ENCODE measurements around the gene KCNT2.
"Not testable (repeated sequence)": the region's sequence is repeated elsewhere in the genome, so short reads cannot be mapped to it uniquely, and the experiment has no call there.

Gene KCNT2

GRCh38 chr1:196309386-196309785 lies 298.9 kb downstream of the KCNT2 start:
- DNase-seq (ENCODE audit: low spot score): peak; percentile 41

DNA sequence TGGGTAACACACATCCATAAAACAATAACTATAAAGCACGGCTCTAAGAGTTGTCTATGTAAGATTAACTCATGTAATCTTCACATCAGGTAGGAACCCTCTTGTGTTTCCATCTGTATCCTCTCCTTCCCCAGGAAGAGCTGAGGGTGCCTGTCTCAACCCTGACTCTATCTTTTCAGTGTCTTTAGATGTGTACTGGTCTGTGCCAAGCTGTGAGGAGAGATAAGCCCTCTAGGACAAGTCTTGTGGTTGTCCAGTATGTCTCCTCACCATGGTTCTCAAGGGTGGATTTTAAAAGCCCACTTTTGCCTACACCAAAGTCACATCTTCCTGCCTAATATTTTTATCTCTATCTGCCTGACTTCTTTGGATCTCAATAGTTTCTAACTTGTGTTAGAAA lies 300.1 kb downstream of the KCNT2 start:
- DNase-seq (ENCODE audit: low spot score): no peak

DNA sequence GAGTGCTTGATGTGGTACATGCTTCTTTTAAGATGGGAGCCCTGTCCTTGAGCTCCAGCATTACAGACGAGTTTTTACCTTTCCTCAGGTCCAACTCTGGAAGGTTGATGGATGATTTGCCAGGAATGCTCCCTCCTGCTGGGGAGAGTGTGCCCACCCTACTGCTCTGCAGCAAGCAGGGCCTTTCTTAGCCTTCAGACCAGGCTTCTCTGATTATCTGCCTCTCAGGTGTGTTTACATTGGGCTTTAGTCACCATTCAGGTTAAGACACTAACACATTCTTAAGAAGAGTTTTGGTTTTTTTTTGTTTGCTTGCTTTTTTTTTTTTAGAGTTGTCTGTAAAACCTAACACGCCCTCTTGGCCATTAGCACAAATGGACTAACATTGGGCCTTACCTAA lies 301.8 kb downstream of the KCNT2 start:
- DNase-seq (ENCODE audit: low spot score): no peak

- no peak for DNase-seq (ENCODE audit: low spot score)
Observed at GRCh38 chr1:196305216-196305615, 303.0 kb downstream of the KCNT2 start.

DNA sequence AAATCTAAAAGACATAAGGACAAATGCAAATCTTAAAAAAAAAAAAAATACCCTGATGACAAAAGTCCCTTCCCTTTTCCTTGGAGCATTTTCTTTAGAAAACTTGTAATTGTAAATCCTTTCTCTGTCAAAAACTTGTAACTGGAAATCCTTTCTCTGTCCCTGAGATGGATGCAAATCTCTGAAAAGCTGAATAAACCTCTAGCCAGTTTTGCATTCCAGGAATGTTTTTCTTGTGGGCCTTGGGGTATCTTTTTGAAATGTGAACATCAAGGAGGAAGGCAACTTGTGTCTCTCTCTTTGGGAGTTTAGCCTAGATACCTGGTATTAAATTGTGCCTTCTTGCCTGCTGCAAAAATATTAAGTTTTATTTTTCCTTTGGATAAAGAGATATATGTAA lies 305.3 kb downstream of the KCNT2 start:
- no peak for DNase-seq (ENCODE audit: low spot score)

DNA sequence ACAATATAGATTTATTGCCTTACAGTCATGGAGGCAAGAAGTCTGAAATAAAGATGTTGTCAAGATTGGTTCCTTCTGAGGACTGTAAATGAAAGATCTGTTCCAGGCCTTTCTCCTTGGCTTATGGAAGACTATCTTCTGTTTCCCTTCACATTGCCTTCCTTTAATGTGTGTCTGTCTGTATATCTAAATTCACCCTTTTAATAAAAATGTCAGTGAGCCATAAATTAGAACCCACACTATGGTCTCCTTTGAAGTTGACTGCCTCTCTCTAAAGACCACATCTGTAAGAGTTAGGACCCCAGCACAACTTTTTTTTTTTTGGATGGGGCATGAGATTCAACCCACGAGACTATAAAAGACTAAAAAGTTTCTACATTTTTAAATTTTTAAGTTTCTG lies 305.8 kb downstream of the KCNT2 start:
- DNase-seq (ENCODE audit: low spot score): no peak

DNA sequence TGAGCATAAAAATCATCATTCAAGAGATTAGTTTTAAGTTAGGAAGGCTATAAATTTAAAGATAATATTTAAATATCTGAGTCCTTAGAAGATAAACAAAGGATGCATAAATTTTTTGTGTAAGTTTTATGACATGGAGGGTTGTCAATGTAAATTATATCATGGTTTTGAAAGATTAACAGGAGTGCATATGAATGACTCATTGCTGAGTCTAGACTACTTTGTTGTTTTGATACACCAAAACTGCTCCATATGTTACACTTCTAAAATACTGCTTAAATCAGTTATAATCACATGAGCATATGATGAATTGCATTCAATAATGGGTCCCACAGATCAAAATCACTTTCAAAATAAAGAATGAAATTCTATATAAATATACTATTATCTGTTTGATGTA lies 312.5 kb downstream of the KCNT2 start:
- no peak for DNase-seq (ENCODE audit: low spot score)

DNA sequence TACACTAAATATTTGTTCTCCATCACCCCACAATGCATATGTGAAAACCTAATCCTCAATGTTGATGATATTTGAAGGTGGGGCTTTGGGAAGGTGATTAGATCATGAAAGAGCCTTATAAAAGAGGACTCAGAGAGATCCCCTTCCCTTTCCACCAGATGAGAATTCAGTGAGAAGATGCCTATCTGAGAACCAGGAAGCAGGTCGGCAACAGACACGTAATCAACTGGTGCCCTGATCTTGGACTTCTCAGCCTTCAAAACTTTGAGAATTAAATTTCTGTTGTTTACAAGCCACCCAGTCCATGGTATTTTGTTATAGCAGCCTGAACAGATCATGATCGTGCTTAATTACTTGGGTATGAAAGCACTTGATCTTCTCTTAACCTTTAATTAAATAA lies 329.4 kb downstream of the KCNT2 start:
- no peak for DNase-seq (ENCODE audit: low spot score)

- DNase-seq (ENCODE audit: low spot score): no peak
Observed at GRCh38 chr1:196277860-196278259, 330.4 kb downstream of the KCNT2 start.

DNA sequence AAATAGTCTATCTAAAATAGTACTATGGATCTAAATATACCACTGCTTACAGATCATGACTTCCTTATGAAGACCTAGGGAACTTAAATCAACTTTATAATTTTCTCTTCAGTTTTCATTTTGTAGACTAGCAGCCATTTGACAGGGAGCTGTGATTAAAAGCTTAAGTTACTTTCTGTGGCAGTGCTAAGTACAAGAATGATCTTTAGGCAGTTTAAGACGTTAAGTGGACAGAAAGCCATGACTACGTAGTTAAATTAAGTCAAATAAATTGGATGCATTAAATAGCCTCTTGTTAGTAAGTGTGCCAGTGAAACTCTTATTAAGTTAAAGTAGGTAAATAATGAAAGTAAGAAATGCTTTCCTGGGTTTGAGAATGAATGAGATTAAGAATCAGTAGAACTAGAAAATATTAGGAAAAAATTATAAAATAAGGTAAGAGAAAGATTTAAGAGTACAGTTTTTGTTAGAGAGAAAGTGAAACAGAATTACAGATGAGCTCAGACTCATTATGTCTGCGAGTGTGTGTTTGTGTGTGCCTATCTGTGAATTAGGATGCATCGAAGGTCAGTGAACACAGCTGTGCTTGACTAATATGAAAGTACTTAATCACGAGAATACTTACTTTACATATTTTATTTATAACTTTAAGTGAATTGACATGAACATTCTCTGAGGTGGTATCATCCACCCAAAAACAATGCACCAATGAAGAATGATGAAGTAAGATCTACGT lies 336.9 kb downstream of the KCNT2 start:
- DNase-seq (ENCODE audit: low spot score): no peak

- not testable (repeated sequence) for DNase-seq (ENCODE audit: low spot score)
Observed at GRCh38 chr1:196263086-196263485, 345.2 kb downstream of the KCNT2 start.

DNA sequence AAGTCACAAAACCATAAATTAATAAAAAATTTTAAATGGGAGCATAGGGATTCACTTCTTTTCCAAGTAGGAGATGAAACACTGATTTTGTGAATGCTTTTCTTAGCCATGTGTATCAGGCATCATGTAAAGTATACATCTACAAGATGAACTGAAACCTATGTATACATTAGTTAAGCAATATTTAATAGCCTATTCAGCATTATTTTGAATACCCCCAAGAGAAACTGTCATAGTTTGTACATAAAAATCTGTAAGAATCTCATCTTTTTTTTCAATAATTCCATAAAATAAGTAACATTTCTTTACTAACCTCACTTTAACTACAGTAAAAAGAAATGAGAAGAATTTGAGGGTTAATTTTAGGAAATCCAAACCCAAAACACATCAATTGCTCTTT lies 348.0 kb downstream of the KCNT2 start:
- no peak for DNase-seq (ENCODE audit: low spot score)

DNA sequence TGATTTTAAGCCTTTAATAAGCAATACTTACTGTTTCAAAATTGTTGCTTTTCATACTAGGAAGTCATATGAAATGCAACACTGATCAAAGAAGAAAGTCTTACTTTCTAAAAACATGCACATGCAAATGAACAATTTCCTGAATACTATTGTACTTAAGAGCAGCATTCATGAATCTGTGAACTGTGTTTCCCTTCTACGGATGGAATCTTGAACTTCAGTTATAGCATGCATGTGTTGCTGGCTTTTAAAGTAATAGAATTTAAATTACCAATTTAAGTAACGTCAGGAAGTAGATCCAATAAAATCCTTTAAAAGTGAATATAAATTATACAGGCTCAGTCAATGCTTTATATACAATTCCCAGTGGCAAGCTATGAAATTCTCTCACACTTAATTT lies 348.9 kb downstream of the KCNT2 start:
- no peak for DNase-seq (ENCODE audit: low spot score)

DNA sequence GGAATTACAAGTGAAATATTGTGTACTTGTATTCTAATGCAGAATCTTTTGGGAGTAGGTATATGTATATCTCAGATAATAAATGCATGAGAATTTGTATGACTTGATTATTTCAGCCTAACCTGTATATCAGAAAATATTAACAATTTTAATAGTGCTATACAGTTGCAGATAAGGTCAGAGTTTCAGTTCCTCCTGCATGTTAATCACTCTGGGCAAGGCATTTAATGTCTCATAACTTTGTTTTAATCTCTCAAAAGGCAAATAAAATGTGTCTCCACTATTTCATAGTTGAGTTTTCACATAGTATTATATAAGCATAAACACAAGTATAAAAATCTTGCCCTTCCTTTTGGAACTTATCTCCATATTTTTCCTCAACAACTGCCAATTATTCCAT lies 352.5 kb downstream of the KCNT2 start:
- DNase-seq (ENCODE audit: low spot score): no peak

DNA sequence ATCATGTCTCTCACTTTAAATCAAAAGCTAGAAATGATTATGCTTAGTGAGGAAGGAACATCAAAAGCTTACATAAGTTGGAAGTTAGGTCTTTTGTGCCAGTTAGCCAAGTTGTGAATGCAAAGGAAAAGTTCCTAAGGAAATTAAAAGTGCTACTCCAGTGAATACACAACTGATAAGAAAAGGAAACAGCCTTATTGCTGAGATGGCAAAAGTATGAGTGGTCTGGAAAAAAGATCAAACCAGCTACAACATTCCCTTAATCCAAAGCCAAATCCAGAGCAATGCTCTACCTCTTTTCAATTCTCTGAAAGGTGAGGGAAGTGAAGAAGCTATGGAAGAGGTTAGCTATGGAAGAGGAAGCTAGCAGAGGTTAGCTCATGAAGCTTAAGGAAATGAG lies 378.7 kb downstream of the KCNT2 start:
- no peak for DNase-seq (ENCODE audit: low spot score)

DNA sequence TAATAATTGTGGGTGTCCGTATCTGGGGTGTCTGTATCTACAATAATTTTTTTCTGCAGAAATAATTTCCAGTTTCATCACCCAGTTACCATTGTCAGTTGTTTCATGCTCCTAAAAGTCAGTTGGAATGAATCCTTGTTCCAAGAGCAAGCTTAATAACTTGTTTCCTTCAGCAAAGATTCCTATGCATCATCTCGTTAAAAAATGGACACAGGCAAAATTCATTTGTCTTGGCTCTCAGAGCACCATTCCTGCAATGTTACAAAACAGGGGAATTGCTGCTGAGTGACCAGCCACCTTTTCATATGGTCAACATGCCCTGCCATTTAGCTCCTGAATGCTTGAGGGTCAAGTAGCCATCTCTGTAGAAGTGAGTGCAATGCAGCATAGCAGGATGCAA lies 393.4 kb downstream of the KCNT2 start:
- no peak for DNase-seq (ENCODE audit: low spot score)

GRCh38 chr1:196209983-196210382 lies 398.3 kb downstream of the KCNT2 start:
- peak; percentile 13 for DNase-seq (ENCODE audit: low spot score)

- peak; percentile 7 for DNase-seq (ENCODE audit: low spot score)
Observed at GRCh38 chr1:196209265-196209664, 399.0 kb downstream of the KCNT2 start.

GRCh38 chr1:196207612-196208217 lies 400.5 kb downstream of the KCNT2 start:
- DNase-seq (ENCODE audit: low spot score): no peak

DNA sequence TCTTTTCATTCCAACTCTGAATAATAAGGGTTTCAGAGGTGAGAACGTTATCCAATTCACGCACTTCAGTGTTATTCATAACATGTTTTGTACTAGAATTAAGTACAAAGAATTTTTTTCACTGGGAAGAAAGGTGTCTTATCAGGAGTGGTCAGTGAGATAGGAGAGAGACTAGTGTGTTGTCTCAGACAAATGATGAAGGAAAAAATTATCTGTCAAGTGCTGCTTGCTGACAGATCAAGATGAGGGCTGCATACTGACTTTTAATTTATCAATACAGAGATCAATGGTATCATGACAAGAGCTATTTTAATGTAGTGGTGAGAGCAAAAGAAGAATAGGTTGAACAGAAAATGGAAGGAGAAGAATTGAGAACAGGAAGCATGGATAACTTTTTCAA lies 402.4 kb downstream of the KCNT2 start:
- DNase-seq (ENCODE audit: low spot score): no peak

DNA sequence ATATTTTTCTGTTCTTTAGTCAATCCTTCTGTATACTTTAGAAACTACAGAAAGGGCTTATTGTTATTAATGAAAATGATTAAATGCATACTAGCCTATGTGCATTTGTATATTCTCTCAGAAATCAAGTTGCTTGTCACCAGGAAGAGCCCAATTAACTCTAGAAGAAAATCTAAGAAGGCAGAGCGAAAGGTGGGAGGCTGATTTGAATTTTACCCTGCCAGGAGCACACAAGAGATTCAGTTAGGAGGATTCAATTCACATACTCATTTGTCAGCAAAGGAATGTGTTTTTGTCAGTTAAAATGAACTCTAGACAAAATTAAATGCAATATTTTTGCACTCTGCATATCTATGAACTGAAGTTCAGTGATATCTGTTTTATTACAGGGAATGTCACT lies 411.8 kb downstream of the KCNT2 start:
- no peak for DNase-seq (ENCODE audit: low spot score)

DNA sequence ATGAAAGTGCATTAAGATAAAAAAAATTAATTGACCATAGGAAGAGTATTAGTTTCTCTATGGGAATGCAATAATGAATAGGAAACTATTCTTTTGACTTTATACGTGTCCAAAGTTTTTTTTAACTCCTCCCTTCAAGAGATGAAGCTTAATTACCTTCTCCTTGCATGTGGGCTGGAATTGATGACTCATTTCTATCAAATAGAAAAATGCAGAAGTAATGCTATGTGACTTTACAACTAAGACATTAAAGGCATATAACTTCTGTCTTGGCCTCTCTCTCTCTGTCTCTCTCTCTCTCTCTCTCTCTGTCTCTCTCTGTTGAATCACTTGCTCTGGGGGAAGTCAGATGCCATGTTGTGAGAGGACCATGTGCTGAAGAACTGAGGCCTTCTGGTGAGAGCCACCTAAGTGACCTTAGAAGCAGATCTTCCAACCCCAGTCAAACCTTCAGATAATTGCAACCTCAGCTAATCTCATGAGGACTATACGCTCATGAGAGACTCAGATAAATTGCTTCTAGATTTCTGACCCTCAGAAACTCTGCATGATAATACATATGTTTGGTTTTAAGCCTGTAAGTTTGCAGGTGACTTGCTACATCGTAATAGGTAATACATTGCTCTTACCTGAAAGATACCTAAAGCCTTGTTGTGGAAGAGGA lies 414.2 kb downstream of the KCNT2 start:
- no peak for DNase-seq (ENCODE audit: low spot score)

DNA sequence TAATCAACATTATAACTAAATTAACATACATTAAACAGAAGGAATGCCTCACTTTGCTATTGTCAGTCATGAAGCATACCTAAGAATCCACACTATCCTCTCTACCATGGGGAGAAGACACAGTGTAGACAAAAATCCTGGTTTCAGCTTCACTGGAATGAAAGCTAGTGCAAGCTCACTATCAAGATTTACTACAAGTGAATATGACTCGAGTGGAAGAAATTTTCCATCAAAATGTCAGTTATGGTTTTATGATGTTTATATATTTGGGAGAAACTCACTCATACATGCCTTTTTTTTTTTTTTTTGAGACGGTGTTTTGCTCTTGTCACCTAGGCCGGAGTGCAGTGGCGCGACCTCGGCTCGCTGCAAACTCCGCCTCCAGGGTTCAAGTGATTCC lies 424.3 kb downstream of the KCNT2 start:
- no peak for DNase-seq (ENCODE audit: low spot score)

- no peak for DNase-seq (ENCODE audit: low spot score)
Observed at GRCh38 chr1:196181594-196181878, 426.7 kb downstream of the KCNT2 start.

All from pons (tissue), 1 donor.